ENCODE results near the gene HEATR5A. TPM values are rescaled to one million over a fixed set of nuclear protein-coding genes. Genes with fewer than 3 reads are reported as not detected.
"Not testable (repeated sequence)": the region's sequence is repeated elsewhere in the genome, so short reads cannot be mapped to it uniquely, and the experiment has no call there.

The HEATR5A gene
- total RNA-seq, 1 experiment from 2014 or later = 12.7 TPM

GRCh38 chr14:31337331-31337730 is 83.0 kb downstream of the HEATR5A start:
- no TSS peak for BruUV-seq (replicated peaks)
- Histone ChIP-seq H3K4me1 (ENCODE audit: insufficient read depth, low read length) (peaks cover 33% of the 10 kb centered on the region), H3K9ac (ENCODE audit: low read length) (no peak overlapping the region), H3K79me2 (ENCODE audit: low read length) (no peaks in the 10 kb centered on the region), H4K20me1 (ENCODE audit: low read length) (no peaks in the 10 kb centered on the region), H2AFZ (ENCODE audit: low read length) (no peak overlapping the region), H3K4me2 (ENCODE audit: low read length) (peak overlapping the region; percentile 32), H3F3A (ENCODE audit: low read length, unreplicated experiment) (peaks cover 5% of the 10 kb centered on the region), H3K36me3 (ENCODE audit: low read depth, low read length) (peaks cover 4% of the 10 kb centered on the region; the same call in 1 of the 2 replicates), H3K27ac (ENCODE audit: low read length) (peak overlapping the region; percentile 63), H3K27me3 (ENCODE audit: low read length) (no peaks in the 10 kb centered on the region), H3K9me3 (ENCODE audit: low read length) (no peaks in the 10 kb centered on the region), H3K4me3 (ENCODE audit: low read length) (no peak overlapping the region), H3K9me2 (replicated peaks; ENCODE audit: low read length) (no peaks in the 10 kb centered on the region)
- ChIA-PET CTCF (no interaction called here), POLR2A (ENCODE audit: unreplicated experiment) (no interaction called here)
- ATAC-seq (no peak), DNase-seq (no peak)
- intact Hi-C loops (cut with micrococcal nuclease) = no loop called here
- TF ChIP-seq EZH2phosphoT487 (IDR thresholded peaks at IDR 0.05; ENCODE audit: borderline replicate concordance, low read length) (no peak), EZH2 (IDR thresholded peaks at IDR 0.05; ENCODE audit: low read length, unreplicated experiment) (no peak), CTCF (conservative IDR thresholded peaks at IDR 0.05; ENCODE audit: low read depth, low read length) (no peak)

- Histone ChIP-seq H3K36me3 (ENCODE audit: low read depth, low read length) (peaks cover 10% of the 10 kb centered on the region; the same call in 1 of the 2 replicates), H2AFZ (ENCODE audit: low read length) (no peak overlapping the region), H3K9me2 (replicated peaks; ENCODE audit: low read length) (no peaks in the 10 kb centered on the region), H3K27me3 (ENCODE audit: low read length) (no peaks in the 10 kb centered on the region), H3K9me3 (ENCODE audit: low read length) (no peaks in the 10 kb centered on the region), H4K20me1 (ENCODE audit: low read length) (no peaks in the 10 kb centered on the region), H3F3A (ENCODE audit: low read length, unreplicated experiment) (peaks cover 5% of the 10 kb centered on the region), H3K9ac (ENCODE audit: low read length) (no peak overlapping the region), H3K27ac (ENCODE audit: low read length) (peak overlapping the region; percentile 72), H3K4me3 (ENCODE audit: low read length) (no peak overlapping the region), H3K79me2 (ENCODE audit: low read length) (no peaks in the 10 kb centered on the region), H3K4me2 (ENCODE audit: low read length) (peak overlapping the region; percentile 32), H3K4me1 (ENCODE audit: insufficient read depth, low read length) (peaks cover 33% of the 10 kb centered on the region)
- no TSS peak for BruUV-seq (replicated peaks)
- peak; percentile 95 for DNase-seq
- ATAC-seq = peak; percentile 60
- intact Hi-C loops (cut with micrococcal nuclease) = no loop called here
- TF ChIP-seq EZH2phosphoT487 (IDR thresholded peaks at IDR 0.05; ENCODE audit: borderline replicate concordance, low read length) = no peak
- TF ChIP-seq CTCF (conservative IDR thresholded peaks at IDR 0.05; ENCODE audit: low read depth, low read length) = no peak
- TF ChIP-seq EZH2 (IDR thresholded peaks at IDR 0.05; ENCODE audit: low read length, unreplicated experiment) = no peak
- POLR2A ChIA-PET (ENCODE audit: unreplicated experiment) = no interaction called here
- CTCF ChIA-PET = no interaction called here
These were observed 83.7 kb downstream of the HEATR5A start for GRCh38 chr14:31336646-31337045.

- H3K4me1 ChIP-seq (ENCODE audit: insufficient read depth, low read length); DNase-seq; POLR2A ChIA-PET (ENCODE audit: unreplicated experiment); H3K79me2 ChIP-seq (ENCODE audit: low read length); ATAC-seq; H4K20me1 ChIP-seq (ENCODE audit: low read length); H3F3A ChIP-seq (ENCODE audit: low read length, unreplicated experiment); intact Hi-C loops (cut with micrococcal nuclease); H3K9me2 ChIP-seq (replicated peaks; ENCODE audit: low read length); H3K27me3 ChIP-seq (ENCODE audit: low read length); H3K9ac ChIP-seq (ENCODE audit: low read length); H3K27ac ChIP-seq (ENCODE audit: low read length); H3K9me3 ChIP-seq (ENCODE audit: low read length); H3K4me2 ChIP-seq (ENCODE audit: low read length); H2AFZ ChIP-seq (ENCODE audit: low read length); BruUV-seq (replicated peaks); CTCF ChIA-PET; H3K4me3 ChIP-seq (ENCODE audit: low read length): not testable (repeated sequence)
- H3K36me3 ChIP-seq (ENCODE audit: low read depth, low read length) = peaks cover 25% of the 10 kb centered on the region; the same call in 1 of the 2 replicates
These were observed 89.0 kb downstream of the HEATR5A start for GRCh38 chr14:31331395-31331794.

- DNase-seq; H3K9me3 ChIP-seq (ENCODE audit: low read length); H3K9ac ChIP-seq (ENCODE audit: low read length); H3K79me2 ChIP-seq (ENCODE audit: low read length); H2AFZ ChIP-seq (ENCODE audit: low read length); ATAC-seq; CTCF ChIA-PET; H3K27ac ChIP-seq (ENCODE audit: low read length); H3K4me2 ChIP-seq (ENCODE audit: low read length); H3K27me3 ChIP-seq (ENCODE audit: low read length); BruUV-seq (replicated peaks); H3F3A ChIP-seq (ENCODE audit: low read length, unreplicated experiment); H4K20me1 ChIP-seq (ENCODE audit: low read length); intact Hi-C loops (cut with micrococcal nuclease); H3K4me3 ChIP-seq (ENCODE audit: low read length); POLR2A ChIA-PET (ENCODE audit: unreplicated experiment); H3K4me1 ChIP-seq (ENCODE audit: insufficient read depth, low read length); H3K9me2 ChIP-seq (replicated peaks; ENCODE audit: low read length): not testable (repeated sequence)
- H3K36me3 ChIP-seq (ENCODE audit: low read depth, low read length) = peaks cover 25% of the 10 kb centered on the region; the same call in 1 of the 2 replicates
These were observed 90.4 kb downstream of the HEATR5A start for GRCh38 chr14:31329876-31330521.

All from PC-3 (cell line).